NB4 (cell line): ENCODE results near the gene DCUN1D2.

ENCODE experiments used
- POLR2A ChIP-seq: IDR thresholded peaks from 2 replicates; pipeline ENCODE4 v1.6.1; 2011; ENCODE audit warnings: mild to moderate bottlenecking; ENCODE audit not compliant: insufficient read length; ENCODE audit errors: extremely low read depth
- TF ChIP-seq, protein P1 (sequence below): IDR thresholded peaks from one replicate; pipeline ENCODE4 v1.5.1; 2012; ENCODE audit warnings: low read depth, low read length

DNA sequence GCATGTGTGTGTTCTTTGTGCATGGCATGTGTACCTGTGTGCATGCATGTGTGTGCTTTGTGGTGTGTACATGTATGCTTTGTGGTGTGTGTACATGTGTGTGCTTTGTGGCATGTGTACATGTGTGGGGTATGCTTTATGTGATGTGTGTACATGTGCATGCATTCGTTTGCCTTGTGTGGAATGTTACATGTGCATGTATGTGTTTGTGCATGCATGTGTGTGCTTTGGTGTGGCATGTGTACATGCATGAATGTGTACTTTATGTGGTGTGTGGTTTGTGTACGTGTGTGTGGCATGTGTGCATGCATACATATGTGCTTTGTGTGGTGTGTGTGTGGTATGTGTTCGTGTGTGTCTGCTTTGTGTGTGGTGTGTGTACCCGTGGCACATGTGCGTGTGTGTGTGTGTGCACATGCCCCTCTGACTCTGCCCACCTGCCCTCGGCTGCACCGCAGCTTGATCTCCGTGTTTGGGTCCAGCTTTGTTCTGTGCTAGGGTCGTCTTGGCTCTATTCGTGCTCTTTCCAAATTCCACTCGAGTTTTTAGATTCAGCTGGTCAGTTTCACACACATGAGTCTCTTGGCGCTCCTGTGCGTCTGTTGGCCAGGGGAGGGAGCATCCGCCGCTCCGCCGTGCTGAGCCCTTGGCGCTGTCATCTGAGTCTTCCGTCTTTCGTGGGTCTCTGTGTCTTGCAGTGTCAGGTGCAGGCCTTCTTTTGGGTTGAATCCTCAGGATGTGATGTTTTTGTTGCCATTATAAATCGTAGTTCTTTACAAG lies 47.6 kb upstream of the DCUN1D2 start:
- TF ChIP-seq, protein P1, sequence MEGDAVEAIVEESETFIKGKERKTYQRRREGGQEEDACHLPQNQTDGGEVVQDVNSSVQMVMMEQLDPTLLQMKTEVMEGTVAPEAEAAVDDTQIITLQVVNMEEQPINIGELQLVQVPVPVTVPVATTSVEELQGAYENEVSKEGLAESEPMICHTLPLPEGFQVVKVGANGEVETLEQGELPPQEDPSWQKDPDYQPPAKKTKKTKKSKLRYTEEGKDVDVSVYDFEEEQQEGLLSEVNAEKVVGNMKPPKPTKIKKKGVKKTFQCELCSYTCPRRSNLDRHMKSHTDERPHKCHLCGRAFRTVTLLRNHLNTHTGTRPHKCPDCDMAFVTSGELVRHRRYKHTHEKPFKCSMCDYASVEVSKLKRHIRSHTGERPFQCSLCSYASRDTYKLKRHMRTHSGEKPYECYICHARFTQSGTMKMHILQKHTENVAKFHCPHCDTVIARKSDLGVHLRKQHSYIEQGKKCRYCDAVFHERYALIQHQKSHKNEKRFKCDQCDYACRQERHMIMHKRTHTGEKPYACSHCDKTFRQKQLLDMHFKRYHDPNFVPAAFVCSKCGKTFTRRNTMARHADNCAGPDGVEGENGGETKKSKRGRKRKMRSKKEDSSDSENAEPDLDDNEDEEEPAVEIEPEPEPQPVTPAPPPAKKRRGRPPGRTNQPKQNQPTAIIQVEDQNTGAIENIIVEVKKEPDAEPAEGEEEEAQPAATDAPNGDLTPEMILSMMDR: no peak
- TF ChIP-seq POLR2A: no peak
